Mesendoderm (in vitro differentiated cells): ENCODE results near the gene RAB36.

Experiments
- DNase-seq: peaks from one replicate; pipeline ENCODE4 v3.0.0; 2013
- H2AK5ac ChIP-seq: 2 replicates; pipeline ENCODE4 v1.6.1; 2013; ENCODE audit warnings: low read length, inconsistent platforms
- H2BK120ac ChIP-seq: 2 replicates; pipeline ENCODE4 v1.6.1; 2013; ENCODE audit warnings: low read depth, mild to moderate bottlenecking, low read length, moderate library complexity, mixed read lengths
- H2BK15ac ChIP-seq: replicated peaks from 2 replicates; pipeline ENCODE4 v1.6.1; 2013; ENCODE audit warnings: low read depth, mild to moderate bottlenecking, moderate library complexity
- H2BK5ac ChIP-seq: 2 replicates; pipeline ENCODE4 v1.6.1; 2013; ENCODE audit warnings: low read length, inconsistent platforms
- H3K18ac ChIP-seq: 2 replicates; pipeline ENCODE4 v1.6.1; 2013; ENCODE audit warnings: mild to moderate bottlenecking, low read length, mixed read lengths
- H3K23ac ChIP-seq: one replicate; pipeline ENCODE4 v1.6.1; 2013; ENCODE audit warnings: low read length
- H3K27ac ChIP-seq: 2 replicates; pipeline ENCODE4 v1.5.1; 2013; ENCODE audit warnings: low read depth, mild to moderate bottlenecking, inconsistent platforms, low read length, moderate library complexity
- H3K27me3 ChIP-seq: 2 replicates; pipeline ENCODE4 v1.6.1; 2013; ENCODE audit warnings: low read length, control low read depth, mild to moderate bottlenecking, inconsistent platforms; ENCODE audit not compliant: insufficient read depth, poor library complexity
- H3K36me3 ChIP-seq: 2 replicates; pipeline ENCODE4 v1.6.1; 2013; ENCODE audit warnings: low read length, inconsistent platforms; ENCODE audit not compliant: control insufficient read depth, insufficient read depth
- H3K4ac ChIP-seq: one replicate; pipeline ENCODE4 v1.6.1; 2013; ENCODE audit warnings: low read depth, mild to moderate bottlenecking, low read length, moderate library complexity
- H3K4me1 ChIP-seq: 2 replicates; pipeline ENCODE4 v1.6.1; 2013; ENCODE audit warnings: low read depth, low read length, inconsistent platforms; ENCODE audit not compliant: control insufficient read depth
- H3K4me2 ChIP-seq: 2 replicates; pipeline ENCODE4 v1.6.1; 2013; ENCODE audit warnings: low read length
- H3K4me3 ChIP-seq: 2 replicates; pipeline ENCODE4 v1.5.1; 2013; ENCODE audit warnings: mild to moderate bottlenecking, low read length
- H3K56ac ChIP-seq: one replicate; pipeline ENCODE4 v1.6.1; 2013; ENCODE audit warnings: low read length
- H3K79me1 ChIP-seq: 2 replicates; pipeline ENCODE4 v1.6.1; 2013; ENCODE audit warnings: low read length, inconsistent platforms
- H3K79me2 ChIP-seq: 2 replicates; pipeline ENCODE4 v1.6.1; 2013; ENCODE audit warnings: mild to moderate bottlenecking, low read length; ENCODE audit not compliant: control insufficient read depth, insufficient read depth
- H3K9ac ChIP-seq: 2 replicates; pipeline ENCODE4 v1.6.1; 2013; ENCODE audit warnings: low read length, inconsistent platforms
- H4K5ac ChIP-seq: one replicate; pipeline ENCODE4 v1.6.1; 2013; ENCODE audit warnings: low read length
- H4K8ac ChIP-seq: one replicate; pipeline ENCODE4 v1.6.1; 2013; ENCODE audit warnings: low read depth, mild to moderate bottlenecking, control low read depth, low read length, moderate library complexity
- WGBS: extraction: QIAGEN DNeasy Blood & Tissue Kit; methylation state at CpG from one replicate; pipeline ENCODE4 v1.1.7; 2013; ENCODE audit warnings: low lambda C conversion rate, missing lambda C conversion rate; ENCODE audit not compliant: insufficient coverage; ENCODE audit errors: extremely low coverage; 5-methylcytosine and 5-hydroxymethylcytosine counted together

Gene RAB36

GRCh38 chr22:23180893-23181720 is 35.8 kb downstream of the RAB36 start:
- Histone ChIP-seq H3K79me2 (peaks cover 48% of the 10 kb centered on the region), H2BK15ac (no peak overlapping the region), H2AK5ac (no peak overlapping the region), H3K4me3 (peak overlapping the region; percentile 94), H4K8ac (no peak overlapping the region), H3K36me3 (no peaks in the 10 kb centered on the region), H2BK5ac (peak overlapping the region; percentile 63), H3K23ac (peak overlapping the region; percentile 98), H3K4me2 (peak overlapping the region; percentile 73), H2BK120ac (no peak overlapping the region), H3K4me1 (peaks cover 17% of the 10 kb centered on the region), H3K18ac (peak overlapping the region; percentile 79), H3K79me1 (peaks cover 15% of the 10 kb centered on the region), H3K4ac (peak overlapping the region; percentile 82), H3K27ac (peak overlapping the region; percentile 58), H3K9ac (peak overlapping the region; percentile 95), H4K5ac (no peak overlapping the region), H3K56ac (peak overlapping the region; percentile 95), H3K27me3 (no peaks in the 10 kb centered on the region)
- peak; percentile 55 for DNase-seq
- no CpG with 5 or more reads among the region's 112 CpGs for WGBS

GRCh38 chr22:23181721-23182308 is 36.5 kb downstream of the RAB36 start:
- Histone ChIP-seq H2BK5ac (no peak overlapping the region), H2BK120ac (no peak overlapping the region), H3K4me1 (peaks cover 17% of the 10 kb centered on the region), H3K27me3 (no peaks in the 10 kb centered on the region), H3K9ac (peak overlapping the region; percentile 95), H4K8ac (no peak overlapping the region), H3K23ac (peak overlapping the region; percentile 98), H3K36me3 (no peaks in the 10 kb centered on the region), H4K5ac (no peak overlapping the region), H3K4ac (peak overlapping the region; percentile 82), H2AK5ac (no peak overlapping the region), H3K27ac (no peak overlapping the region), H3K4me3 (peak overlapping the region; percentile 94), H3K79me1 (peaks cover 17% of the 10 kb centered on the region), H3K56ac (peak overlapping the region; percentile 95), H3K18ac (peak overlapping the region; percentile 79), H3K79me2 (peaks cover 55% of the 10 kb centered on the region), H3K4me2 (peak overlapping the region; percentile 73), H2BK15ac (no peak overlapping the region)
- peak; percentile 28 for DNase-seq
- WGBS, result no CpG with 5 or more reads among the region's 43 CpGs

- peak overlapping the region; percentile 30 for H3K27ac ChIP-seq
- H3K4me3 ChIP-seq, result peak overlapping the region; percentile 94
- H3K18ac ChIP-seq, result peak overlapping the region; percentile 54
- no peak overlapping the region for H3K4ac ChIP-seq
- H2BK5ac ChIP-seq, result no peak overlapping the region
- H3K23ac ChIP-seq, result peak overlapping the region; percentile 94
- no peak overlapping the region for H2BK15ac ChIP-seq
- no CpG with 5 or more reads among the region's 12 CpGs for WGBS
- peak overlapping the region; percentile 95 for H3K56ac ChIP-seq
- H4K8ac ChIP-seq, result no peak overlapping the region
- H3K79me1 ChIP-seq, result peaks cover 17% of the 10 kb centered on the region
- peak overlapping the region; percentile 29 for H2AK5ac ChIP-seq
- DNase-seq, result peak; percentile 70
- peak overlapping the region; percentile 95 for H3K9ac ChIP-seq
- no peak overlapping the region for H2BK120ac ChIP-seq
- H3K27me3 ChIP-seq, result no peaks in the 10 kb centered on the region
- peaks cover 62% of the 10 kb centered on the region for H3K79me2 ChIP-seq
- no peaks in the 10 kb centered on the region for H3K36me3 ChIP-seq
- peak overlapping the region; percentile 73 for H3K4me2 ChIP-seq
- H4K5ac ChIP-seq, result no peak overlapping the region
- H3K4me1 ChIP-seq, result peaks cover 17% of the 10 kb centered on the region
These were observed 37.2 kb downstream of the RAB36 start for GRCh38 chr22:23182309-23183060.

GRCh38 chr22:23183061-23183698 is 37.9 kb downstream of the RAB36 start:
- Histone ChIP-seq H3K4me3 (peak overlapping the region; percentile 94), H3K27ac (peak overlapping the region; percentile 52), H3K9ac (peak overlapping the region; percentile 95), H3K36me3 (no peaks in the 10 kb centered on the region), H3K4me2 (peak overlapping the region; percentile 73), H2AK5ac (no peak overlapping the region), H2BK15ac (no peak overlapping the region), H2BK5ac (no peak overlapping the region), H3K18ac (peak overlapping the region; percentile 54), H3K79me1 (peaks cover 21% of the 10 kb centered on the region), H3K4me1 (peaks cover 20% of the 10 kb centered on the region), H4K8ac (no peak overlapping the region), H3K4ac (no peak overlapping the region), H3K56ac (peak overlapping the region; percentile 95), H4K5ac (no peak overlapping the region), H3K23ac (peak overlapping the region; percentile 48), H2BK120ac (no peak overlapping the region), H3K79me2 (peaks cover 68% of the 10 kb centered on the region), H3K27me3 (no peaks in the 10 kb centered on the region)
- no CpG with 5 or more reads among the region's 11 CpGs for WGBS
- DNase-seq, result peak; percentile 94

GRCh38 chr22:23184100-23184763 is 39.0 kb downstream of the RAB36 start:
- no CpG with 5 or more reads among the region's 3 CpGs for WGBS
- H3K56ac ChIP-seq, result peak overlapping the region; percentile 83
- peaks cover 22% of the 10 kb centered on the region for H3K4me1 ChIP-seq
- peaks cover 77% of the 10 kb centered on the region for H3K79me2 ChIP-seq
- H4K5ac ChIP-seq, result no peak overlapping the region
- no peak overlapping the region for H2BK120ac ChIP-seq
- peak overlapping the region; percentile 95 for H3K9ac ChIP-seq
- no peak overlapping the region for H2BK5ac ChIP-seq
- H4K8ac ChIP-seq, result no peak overlapping the region
- H2AK5ac ChIP-seq, result no peak overlapping the region
- DNase-seq, result no peak
- H3K27ac ChIP-seq, result no peak overlapping the region
- no peak overlapping the region for H2BK15ac ChIP-seq
- no peak overlapping the region for H3K4ac ChIP-seq
- no peaks in the 10 kb centered on the region for H3K27me3 ChIP-seq
- no peak overlapping the region for H3K4me3 ChIP-seq
- H3K79me1 ChIP-seq, result peaks cover 25% of the 10 kb centered on the region
- peak overlapping the region; percentile 73 for H3K4me2 ChIP-seq
- peak overlapping the region; percentile 35 for H3K18ac ChIP-seq
- no peaks in the 10 kb centered on the region for H3K36me3 ChIP-seq
- H3K23ac ChIP-seq, result no peak overlapping the region
